GM23248 (cell line): ENCODE results near the gene KCTD3. TPM values are rescaled to one million over a fixed set of nuclear protein-coding genes. Genes with fewer than 3 reads are reported as not detected.

Experiments
- DNase-seq: peaks from one replicate; pipeline ENCODE4 v3.0.0-alpha.2; 2015
- H2AFZ ChIP-seq: fragments of 200-600 bp; sonication (generic); 2 replicates; pipeline ENCODE4 v1.6.1; 2016; ENCODE audit warnings: antibody characterized with exemption
- H3F3A ChIP-seq: fragments of 200-600 bp; sonication (generic); 2 replicates; pipeline ENCODE4 v1.6.1; 2016; ENCODE audit warnings: mild to moderate bottlenecking, antibody characterized with exemption, mixed run types; ENCODE audit not compliant: insufficient read depth
- H3K27ac ChIP-seq: fragments of 200-600 bp; sonication (generic); 2 replicates; pipeline ENCODE4 v1.5.1; 2016; ENCODE audit warnings: mild to moderate bottlenecking
- H3K27me3 ChIP-seq: fragments of 200-600 bp; sonication (generic); replicated peaks from 2 replicates; pipeline ENCODE4 v1.6.1; 2016; ENCODE audit warnings: mild to moderate bottlenecking; ENCODE audit not compliant: insufficient read depth
- H3K36me3 ChIP-seq: fragments of 200-600 bp; sonication (generic); 2 replicates; pipeline ENCODE4 v1.6.1; 2016; ENCODE audit warnings: low read depth, mild to moderate bottlenecking
- H3K4me1 ChIP-seq: fragments of 200-600 bp; sonication (generic); 2 replicates; pipeline ENCODE4 v1.6.1; 2016; ENCODE audit warnings: mild to moderate bottlenecking; ENCODE audit not compliant: insufficient read depth
- H3K4me2 ChIP-seq: fragments of 200-600 bp; sonication (generic); one replicate; pipeline ENCODE4 v1.6.1; 2016; ENCODE audit warnings: mild to moderate bottlenecking; ENCODE audit not compliant: unreplicated experiment
- H3K4me3 ChIP-seq: fragments of 200-600 bp; sonication (generic); 2 replicates; pipeline ENCODE4 v1.5.1; 2016; ENCODE audit warnings: mild to moderate bottlenecking
- H3K79me2 ChIP-seq: fragments of 200-600 bp; sonication (generic); 2 replicates; pipeline ENCODE4 v1.6.1; 2016; ENCODE audit warnings: mild to moderate bottlenecking; ENCODE audit not compliant: insufficient read depth
- H3K9ac ChIP-seq: fragments of 200-600 bp; sonication (generic); 2 replicates; pipeline ENCODE4 v1.6.1; 2016; ENCODE audit warnings: mild to moderate bottlenecking
- H3K9me2 ChIP-seq: fragments of 200-600 bp; sonication (generic); 2 replicates; pipeline ENCODE4 v1.6.1; 2016; ENCODE audit warnings: mixed run types, mild to moderate bottlenecking, moderate library complexity; ENCODE audit not compliant: insufficient read depth
- H3K9me3 ChIP-seq: fragments of 200-600 bp; sonication (generic); one replicate; pipeline ENCODE4 v1.6.1; 2017; ENCODE audit warnings: low read depth
- H4K20me1 ChIP-seq: fragments of 200-600 bp; sonication (generic); 2 replicates; pipeline ENCODE4 v1.6.0; 2016; ENCODE audit not compliant: insufficient read depth
- EZH2 ChIP-seq: fragments of 200-600 bp; sonication (generic); IDR thresholded peaks from 2 replicates; pipeline ENCODE4 v1.6.1; 2018; ENCODE audit warnings: antibody characterized with exemption, mild to moderate bottlenecking; ENCODE audit not compliant: insufficient read depth, poor library complexity, severe bottlenecking
- EZH2phosphoT487 ChIP-seq: fragments of 200-600 bp; sonication (generic); IDR thresholded peaks from 2 replicates; pipeline ENCODE4 v1.6.1; 2018; ENCODE audit warnings: antibody characterized with exemption, moderate library complexity, mild to moderate bottlenecking, low read depth; ENCODE audit not compliant: insufficient read depth
- WGBS, 2 experiments: methylation state at CpG; one replicate each; pipeline ENCODE4 v1.1.6; 2015 to 2017; ENCODE audit warnings: low lambda C conversion rate in 2 of 2, low coverage in 1 of 2; ENCODE audit errors: missing lambda C conversion rate in 2 of 2; 5-methylcytosine and 5-hydroxymethylcytosine counted together
- in situ Hi-C: fragments of 300-500 bp; cut with MboI; formaldehyde crosslinking; loops from 2 replicates; pipeline ENCODE4 v1.15.0; 2020
- polyA plus RNA-seq: library from polyadenylated mRNA; unstranded; fragments of >200 nt; fragmentation: Nextera tagmentation; extraction: Ambion mirVana; gene quantifications from 2 replicates; pipeline ENCODE4 v1.2.1, GENCODE V29; 2016
- total RNA-seq: library from RNA; depleted of rRNA; stranded (reverse); fragments of >200 nt; shearing (Covaris generic); gene quantifications from 2 replicates; pipeline ENCODE4 v1.2.3, GENCODE V29; 2014

KCTD3 gene
- total and polyA plus RNA-seq, 2 experiments from 2014 or later: 17.5 to 32.0 TPM

- no peak for TF ChIP-seq EZH2phosphoT487
- no peak overlapping the region for H3K4me2 ChIP-seq
- no peak overlapping the region for H3K9ac ChIP-seq
- peaks cover 14% of the 10 kb centered on the region for H3K4me1 ChIP-seq
- no peak overlapping the region for H3K27ac ChIP-seq
- DNase-seq: peak; percentile 74
- no peaks in the 10 kb centered on the region for H3K27me3 ChIP-seq
- H3K9me2 ChIP-seq: no peaks in the 10 kb centered on the region
- no peaks in the 10 kb centered on the region for H3K79me2 ChIP-seq
- H3K4me3 ChIP-seq: no peak overlapping the region
- H3K9me3 ChIP-seq: no peaks in the 10 kb centered on the region
- no peaks in the 10 kb centered on the region for H4K20me1 ChIP-seq
- 59 to 61% methylated on average over 2 of the region's 2 CpGs for WGBS, 2 experiments
- H2AFZ ChIP-seq: no peak overlapping the region; the same call in 1 of the 2 replicates
- in situ Hi-C loops: no loop called here
- peaks cover 26% of the 10 kb centered on the region; the same call in 1 of the 2 replicates for H3K36me3 ChIP-seq
- 0 out of 2 replicates have a peak, but pooled peaks cover 14% of the 10 kb centered on the region for H3F3A ChIP-seq
These were observed 39.6 kb downstream of the KCTD3 start for GRCh38 chr1:215606564-215607168.

- Histone ChIP-seq H3K36me3 (peaks cover 25% of the 10 kb centered on the region), H3K27ac (no peak overlapping the region), H2AFZ (no peak overlapping the region), H3F3A (0 out of 2 replicates have a peak, but pooled peaks cover 14% of the 10 kb centered on the region), H3K4me2 (no peak overlapping the region), H3K4me3 (no peak overlapping the region), H3K9me2 (no peaks in the 10 kb centered on the region), H4K20me1 (no peaks in the 10 kb centered on the region), H3K27me3 (no peaks in the 10 kb centered on the region), H3K9me3 (no peaks in the 10 kb centered on the region), H3K9ac (no peak overlapping the region), H3K79me2 (no peaks in the 10 kb centered on the region), H3K4me1 (peaks cover 12% of the 10 kb centered on the region)
- 9 to 18% methylated on average over 1 of the region's 1 CpG for WGBS, 2 experiments
- TF ChIP-seq EZH2 (no peak), EZH2phosphoT487 (no peak)
- no peak for DNase-seq
- in situ Hi-C loops: no loop called here
These were observed 40.3 kb downstream of the KCTD3 start for GRCh38 chr1:215607412-215607811.

GRCh38 chr1:215608646-215609045 is 41.5 kb downstream of the KCTD3 start:
- WGBS, 2 experiments: 91 to 95% methylated on average over 4 of the region's 4 CpGs
- Histone ChIP-seq H3K4me3 (no peak overlapping the region), H3F3A (0 out of 2 replicates have a peak, but pooled peaks cover 8% of the 10 kb centered on the region), H3K9me2 (no peaks in the 10 kb centered on the region), H3K4me1 (no peaks in the 10 kb centered on the region; the same call in none of the 2 replicates), H3K9ac (no peak overlapping the region), H3K9me3 (no peaks in the 10 kb centered on the region), H2AFZ (no peak overlapping the region), H3K27me3 (no peaks in the 10 kb centered on the region), H3K36me3 (peaks cover 36% of the 10 kb centered on the region), H3K79me2 (peaks cover 9% of the 10 kb centered on the region; the same call in 1 of the 2 replicates), H3K27ac (no peak overlapping the region), H3K4me2 (no peak overlapping the region), H4K20me1 (no peaks in the 10 kb centered on the region)
- in situ Hi-C loops: no loop called here
- no peak for DNase-seq
- TF ChIP-seq EZH2phosphoT487 (no peak), EZH2 (no peak)

GRCh38 chr1:215612391-215612790 is 45.3 kb downstream of the KCTD3 start:
- 90 to 93% methylated on average over 3 of the region's 3 CpGs for WGBS, 2 experiments
- peaks cover 32% of the 10 kb centered on the region for H3K36me3 ChIP-seq

More at GRCh38 chr1:215612391-215612790, 45.3 kb downstream of the KCTD3 start:
- no peak overlapping the region for H3K9ac ChIP-seq
- no peaks in the 10 kb centered on the region for H3K4me1 ChIP-seq
- no peaks in the 10 kb centered on the region for H3F3A ChIP-seq
- in situ Hi-C loops: no loop called here
- H3K27ac ChIP-seq: no peak overlapping the region
- no peaks in the 10 kb centered on the region for H4K20me1 ChIP-seq
- no peaks in the 10 kb centered on the region for H3K27me3 ChIP-seq
- H3K9me2 ChIP-seq: no peaks in the 10 kb centered on the region
- TF ChIP-seq EZH2 (no peak), EZH2phosphoT487 (no peak)
- no peak overlapping the region for H3K4me2 ChIP-seq
- no peak overlapping the region for H3K4me3 ChIP-seq
- peaks cover 25% of the 10 kb centered on the region for H3K79me2 ChIP-seq
- no peak for DNase-seq
- no peak overlapping the region for H2AFZ ChIP-seq
- H3K9me3 ChIP-seq: no peaks in the 10 kb centered on the region
